ENCODE measurements around the gene DPP6.
"Not testable (repeated sequence)": the region's sequence is repeated elsewhere in the genome, so short reads cannot be mapped to it uniquely, and the experiment has no call there.

The DPP6 gene

DNA sequence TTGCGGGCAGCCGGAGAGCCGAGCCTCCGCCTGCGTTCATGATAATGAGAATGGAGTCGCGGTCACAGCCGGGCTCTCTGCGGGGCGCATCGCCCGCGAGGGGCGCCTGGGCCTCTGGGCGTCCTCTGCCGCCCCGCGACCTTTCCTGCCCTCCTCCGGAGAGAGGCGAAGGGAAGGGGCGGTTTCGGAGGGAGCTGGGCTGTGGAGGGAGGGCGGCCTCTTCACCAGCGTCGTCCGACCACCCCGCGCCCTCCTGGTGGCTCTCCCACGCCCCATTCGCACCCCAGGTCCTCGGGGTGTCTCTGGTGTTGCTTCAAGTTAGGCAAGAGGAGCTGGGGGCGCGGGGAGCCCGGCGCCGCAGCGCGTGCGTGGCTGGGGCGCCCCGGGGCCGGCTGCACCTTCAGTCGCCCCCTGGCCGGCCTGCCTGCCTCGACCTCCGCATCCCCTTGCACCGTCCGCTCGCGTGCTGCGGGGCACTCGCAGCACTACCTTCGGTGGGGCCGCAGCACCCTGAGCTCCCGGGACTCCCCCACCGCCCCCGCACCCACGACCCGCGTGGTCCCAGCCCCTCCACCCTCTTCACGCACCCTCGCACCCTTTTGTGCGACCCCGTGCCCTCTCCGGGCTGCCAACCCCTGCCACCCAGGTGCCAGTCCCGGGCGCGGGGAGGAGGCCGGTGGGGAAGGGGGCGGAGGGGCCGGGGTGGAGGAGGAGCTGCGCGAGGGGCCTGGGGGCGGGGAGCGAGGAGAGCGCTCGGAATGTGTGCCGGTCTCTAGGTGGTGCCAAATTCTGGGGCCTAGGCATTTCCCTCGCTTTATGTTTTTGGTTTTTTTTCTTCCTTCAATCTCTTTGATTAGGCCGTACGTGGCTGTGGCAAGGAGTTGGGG lies at the start of gene DPP6:
TSS of gene DPP6 (plus strand) at position 756 of the 887 bp plus-strand sequence.
- DNase-seq, result peak; percentile 42 to 51

DNA sequence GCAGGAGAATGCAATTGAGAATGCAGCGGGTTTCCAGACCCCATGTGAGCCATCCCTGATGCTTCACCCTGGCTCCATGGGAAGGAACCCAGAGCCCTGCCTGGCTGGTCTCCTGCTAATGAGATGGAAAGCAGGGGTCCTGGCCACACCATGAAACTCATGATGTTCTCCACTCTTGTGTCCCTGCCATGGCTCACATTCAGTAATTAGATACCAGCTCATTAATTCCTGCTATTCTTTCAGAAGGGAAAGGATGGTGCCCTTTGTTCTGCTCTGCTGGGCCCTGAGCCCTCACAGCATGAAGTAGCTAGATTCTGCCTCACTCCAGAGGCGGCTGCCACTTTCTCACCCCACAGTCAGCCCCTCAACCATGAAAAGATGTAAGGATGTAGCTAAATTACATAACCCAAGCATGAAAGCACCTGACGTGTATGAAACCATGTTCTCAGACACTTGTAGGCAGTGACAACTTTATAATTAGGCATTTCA lies 42.7 kb upstream of the DPP6 start:
- DNase-seq, result not testable (repeated sequence)

DNA sequence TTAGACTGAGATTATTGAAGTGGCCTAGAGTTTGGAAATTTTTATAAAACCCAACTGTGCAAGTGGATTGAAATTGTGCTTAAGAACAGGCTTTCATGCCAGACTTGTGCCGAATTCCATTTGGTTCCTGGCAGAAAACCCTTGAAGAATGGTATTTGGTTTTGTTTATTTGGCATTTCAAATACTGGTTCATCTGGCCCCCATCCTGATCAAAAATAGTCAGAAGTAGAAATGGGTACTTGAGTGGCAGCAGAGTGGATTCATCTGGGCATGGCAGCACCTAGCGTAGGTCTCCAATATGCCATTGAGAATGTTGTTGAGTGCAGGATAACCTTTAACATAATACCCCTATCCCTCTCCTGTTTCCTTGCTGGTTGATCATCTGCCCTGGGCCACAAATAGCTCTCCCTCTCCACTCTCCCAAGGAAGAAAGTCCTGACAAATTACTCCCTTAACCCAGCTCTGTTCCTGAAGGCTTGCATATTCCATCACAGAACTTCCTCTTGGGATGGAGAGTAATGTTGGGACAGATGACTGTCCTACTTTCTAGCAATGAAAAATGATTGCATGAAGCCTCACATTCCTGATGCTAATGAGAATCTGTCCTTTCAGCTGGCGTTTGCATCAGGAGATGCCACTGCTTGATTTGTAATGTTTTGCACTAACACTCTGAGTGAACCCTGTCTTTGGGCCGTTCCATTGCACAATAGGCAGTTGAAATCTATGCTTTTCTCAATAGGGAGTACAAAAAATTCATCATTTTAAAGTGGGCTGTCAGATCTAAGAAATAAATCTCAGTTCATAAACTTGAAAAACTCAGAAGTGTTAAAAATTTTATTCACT lies 41.3 kb upstream of the DPP6 start:
- DNase-seq, result not testable (repeated sequence)

DNA sequence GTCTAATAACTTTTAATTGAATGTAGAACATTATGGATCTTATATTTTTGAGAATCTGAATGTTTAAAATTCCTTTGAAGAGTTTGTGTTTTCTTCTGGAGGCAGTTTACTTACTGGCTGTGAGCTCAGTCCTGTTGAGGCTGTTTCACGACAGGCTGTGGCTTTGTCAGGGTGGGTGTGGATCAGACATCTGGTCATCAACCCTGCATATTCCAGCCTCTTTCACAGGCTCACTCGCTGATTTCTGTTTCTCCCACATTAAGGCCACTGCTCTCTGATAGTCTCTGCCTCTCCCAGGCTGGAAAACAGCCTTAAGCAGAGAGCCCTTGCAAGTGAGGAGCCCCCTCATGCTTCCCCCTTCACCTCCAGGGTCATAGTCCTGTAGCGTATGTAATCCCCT lies 39.4 kb upstream of the DPP6 start:
- DNase-seq, result not testable (repeated sequence)

DNA sequence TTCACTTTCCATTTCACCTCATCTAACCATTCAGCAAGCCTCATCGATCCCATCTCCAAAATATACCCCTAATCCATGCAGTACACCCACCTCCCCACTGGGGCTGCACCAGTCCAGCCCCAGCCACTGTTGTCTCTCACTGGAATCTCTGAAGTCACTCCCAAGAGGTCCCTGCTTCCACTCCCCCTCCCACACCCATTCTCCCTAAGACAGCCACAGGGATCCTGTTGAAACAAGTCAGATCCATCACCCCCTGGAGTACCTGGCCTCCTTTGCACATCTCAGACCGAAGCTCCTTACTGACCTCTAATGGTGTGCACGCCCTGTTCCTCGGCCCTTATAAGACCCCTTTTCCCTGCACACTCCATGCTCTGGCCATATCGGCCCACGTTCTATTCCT lies 36.6 kb upstream of the DPP6 start:
- not testable (repeated sequence) for DNase-seq

DNA sequence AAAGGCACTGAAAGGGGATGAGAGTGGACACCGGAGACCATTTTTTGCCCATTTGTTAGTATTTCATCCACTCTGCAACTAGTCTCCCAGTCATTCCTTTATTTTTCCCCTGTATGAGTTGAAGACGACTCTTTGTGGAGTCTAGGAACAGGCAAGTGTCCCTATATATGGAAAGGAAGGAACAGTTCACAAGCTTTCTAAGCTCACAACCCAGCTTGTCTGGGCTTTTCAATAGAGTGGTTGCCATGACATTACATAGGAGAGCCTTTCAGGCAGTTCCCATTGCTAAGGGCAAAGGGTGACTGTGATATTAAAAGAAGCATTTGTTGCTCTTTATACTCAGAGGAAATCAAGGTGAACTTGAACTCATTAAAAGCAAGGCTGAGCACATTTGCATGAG lies 33.8 kb upstream of the DPP6 start:
- DNase-seq, result not testable (repeated sequence)

DNA sequence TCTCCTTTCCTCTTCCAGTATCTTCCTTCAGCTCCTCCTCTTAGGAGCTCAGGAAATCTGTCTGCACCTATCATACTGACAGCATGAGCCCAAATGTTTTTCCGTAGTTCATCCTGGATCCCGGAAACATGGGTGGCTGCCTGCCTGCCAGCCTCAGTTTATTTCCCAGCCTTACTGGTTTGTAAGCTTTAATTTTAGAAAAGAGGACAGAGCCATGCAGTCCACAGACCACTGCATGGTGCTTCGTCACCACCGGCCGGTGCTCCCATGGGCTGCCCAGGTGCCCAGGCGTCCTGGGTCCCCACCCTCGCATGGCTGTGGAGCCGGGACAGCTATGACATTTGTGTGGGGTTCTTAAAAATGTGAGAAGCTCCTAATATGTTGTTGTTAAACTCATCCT lies 24.4 kb upstream of the DPP6 start:
- not testable (repeated sequence) for DNase-seq

DNA sequence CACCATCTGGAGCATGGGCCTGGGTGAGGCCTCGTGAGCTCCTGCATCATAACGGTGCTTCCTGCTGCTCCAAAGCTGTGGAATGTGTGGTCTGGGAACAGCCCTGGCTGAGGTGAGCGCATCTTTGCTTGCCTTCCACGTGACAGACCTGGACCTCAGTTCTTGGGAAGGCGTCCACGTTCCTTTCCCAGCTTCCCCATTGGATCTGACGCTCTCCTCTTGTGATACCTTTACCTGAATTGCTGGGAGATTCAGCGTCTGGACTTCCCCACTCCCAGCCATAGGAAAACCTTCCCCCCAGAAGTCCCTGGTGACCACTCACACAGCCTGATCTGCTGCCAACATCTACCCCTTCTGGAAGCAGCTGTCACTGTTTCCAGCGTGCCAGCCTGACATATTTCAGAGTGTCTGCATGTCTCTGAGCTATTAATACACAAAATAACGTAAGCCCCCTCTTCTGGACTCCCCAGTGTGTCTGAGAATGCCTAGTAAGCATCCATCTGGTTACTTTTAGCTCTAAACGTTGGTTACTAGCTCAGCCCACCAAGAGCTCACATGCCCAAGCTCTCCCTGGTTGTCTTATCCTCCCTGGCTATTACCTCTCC lies 21.6 kb upstream of the DPP6 start:
- DNase-seq, result not testable (repeated sequence)

DNA sequence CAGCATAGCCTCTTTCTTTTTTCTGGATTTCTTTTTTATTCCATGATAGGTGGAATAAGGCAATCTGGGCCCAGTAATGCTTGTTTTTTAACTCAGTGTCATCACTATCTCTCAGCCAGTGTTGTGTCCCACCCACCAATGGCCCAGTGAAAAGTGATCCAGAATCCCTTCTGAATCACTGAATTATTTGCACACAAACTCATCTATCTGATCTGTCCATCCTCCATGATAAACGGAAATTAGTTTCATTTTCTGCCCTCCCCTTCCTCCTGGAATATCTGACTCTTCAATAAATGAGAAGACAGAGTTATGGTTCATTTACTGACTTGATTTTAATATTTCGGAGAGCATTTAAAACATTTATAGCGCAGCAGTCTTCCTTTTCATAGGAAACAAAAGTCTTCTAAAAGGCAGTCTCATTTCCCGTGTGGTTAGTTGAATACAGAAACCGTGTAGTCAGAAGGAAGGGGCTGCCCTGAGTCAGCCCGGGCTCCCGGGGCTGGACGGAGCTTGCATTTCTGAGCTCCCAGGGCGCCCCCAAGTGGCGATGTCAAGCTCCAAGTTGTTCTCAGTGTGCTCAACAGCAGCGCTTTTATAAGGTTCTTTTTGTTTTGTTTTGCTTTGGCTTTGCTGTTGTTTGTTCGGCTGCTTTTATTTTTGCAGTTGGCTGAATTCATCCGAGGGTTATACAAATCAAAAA lies 12.6 kb upstream of the DPP6 start:
- not testable (repeated sequence) for DNase-seq

DNA sequence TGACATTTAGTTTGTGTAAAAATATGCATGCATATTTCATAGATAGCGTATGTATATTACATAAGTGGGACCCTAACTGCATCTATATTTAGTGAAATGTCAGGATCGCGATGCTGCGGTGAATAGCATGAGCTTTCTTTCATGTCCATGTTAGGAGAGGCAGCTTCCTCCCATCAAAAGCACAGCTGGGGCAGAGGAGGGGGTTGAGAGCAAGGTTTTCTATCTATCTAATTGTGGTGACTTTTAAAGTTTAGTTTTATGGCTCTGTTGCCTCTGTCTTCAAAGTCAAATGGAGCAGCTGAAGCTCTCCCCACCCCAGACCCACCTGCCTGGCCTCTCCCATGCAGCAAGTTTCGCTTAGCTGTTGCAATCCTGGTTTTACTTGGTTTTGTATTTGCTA lies 1.8 kb upstream of the DPP6 start:
- DNase-seq, result not testable (repeated sequence)

DNA sequence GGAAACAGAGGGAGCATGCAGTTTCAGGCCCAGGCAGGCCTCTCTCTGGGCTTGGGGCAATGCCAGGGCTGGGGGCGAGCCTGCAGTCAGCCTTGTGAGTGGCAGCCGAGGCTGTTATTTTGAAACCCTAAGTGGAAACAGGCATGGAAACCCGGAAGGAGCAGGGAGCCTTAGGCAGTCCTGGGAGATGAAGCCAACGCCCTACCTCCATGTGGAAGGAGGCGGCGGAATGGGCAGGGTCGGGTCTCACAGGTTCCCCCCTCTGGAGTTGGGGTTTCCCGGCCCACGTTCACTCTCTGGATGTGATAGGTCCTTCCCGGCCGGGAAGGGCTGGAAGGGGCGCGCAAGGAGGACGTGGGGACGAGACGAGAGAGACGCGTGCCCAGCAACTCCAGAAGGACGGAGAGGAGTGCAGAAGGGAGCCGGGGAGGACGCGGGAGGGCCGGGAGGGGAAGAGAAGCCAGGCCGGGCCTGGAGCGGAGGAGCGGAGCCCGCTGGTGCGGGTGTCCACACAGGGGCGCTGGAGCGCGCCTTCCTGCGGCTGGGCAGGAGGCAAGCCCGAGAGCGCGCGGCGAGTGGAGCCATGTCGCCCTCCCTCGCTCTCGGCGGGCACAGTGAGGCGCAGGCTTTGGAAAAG lies 1.1 kb upstream of the DPP6 start:
- peak; percentile 22 to 47 for DNase-seq

DNA sequence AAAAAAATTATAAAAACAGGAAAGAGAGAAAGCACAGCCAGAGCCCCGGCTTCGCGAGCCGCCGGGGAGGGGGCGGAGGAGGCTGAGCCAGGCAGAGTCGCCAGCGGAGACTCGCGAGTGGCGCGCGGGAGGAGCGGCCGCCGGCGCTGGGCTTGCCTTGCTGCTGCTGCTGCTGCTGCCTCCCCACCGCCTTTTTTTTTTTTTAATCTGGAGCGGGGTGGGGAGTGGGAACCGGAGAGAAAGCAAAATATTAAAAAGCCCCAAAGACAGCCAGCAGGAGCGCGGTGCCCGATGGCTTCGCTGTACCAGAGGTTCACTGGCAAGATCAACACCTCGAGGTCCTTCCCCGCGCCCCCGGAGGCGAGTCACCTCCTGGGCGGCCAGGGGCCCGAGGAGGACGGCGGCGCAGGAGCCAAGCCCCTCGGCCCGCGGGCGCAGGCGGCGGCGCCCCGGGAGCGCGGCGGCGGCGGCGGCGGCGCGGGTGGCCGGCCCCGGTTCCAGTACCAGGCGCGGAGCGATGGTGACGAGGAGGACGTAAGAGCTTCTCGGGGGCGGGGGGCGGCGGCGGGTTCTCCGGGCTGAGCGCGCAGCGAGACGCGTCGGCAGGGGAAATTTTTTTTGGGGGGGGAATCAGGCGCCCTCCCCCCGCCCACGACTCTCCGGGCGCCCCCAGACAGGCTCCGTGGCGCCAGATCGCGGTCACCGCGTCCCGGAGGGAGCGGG lies 493 bp downstream of the DPP6 start:
- DNase-seq, result peak in 1 of 2 experiments; percentile 51

DNA sequence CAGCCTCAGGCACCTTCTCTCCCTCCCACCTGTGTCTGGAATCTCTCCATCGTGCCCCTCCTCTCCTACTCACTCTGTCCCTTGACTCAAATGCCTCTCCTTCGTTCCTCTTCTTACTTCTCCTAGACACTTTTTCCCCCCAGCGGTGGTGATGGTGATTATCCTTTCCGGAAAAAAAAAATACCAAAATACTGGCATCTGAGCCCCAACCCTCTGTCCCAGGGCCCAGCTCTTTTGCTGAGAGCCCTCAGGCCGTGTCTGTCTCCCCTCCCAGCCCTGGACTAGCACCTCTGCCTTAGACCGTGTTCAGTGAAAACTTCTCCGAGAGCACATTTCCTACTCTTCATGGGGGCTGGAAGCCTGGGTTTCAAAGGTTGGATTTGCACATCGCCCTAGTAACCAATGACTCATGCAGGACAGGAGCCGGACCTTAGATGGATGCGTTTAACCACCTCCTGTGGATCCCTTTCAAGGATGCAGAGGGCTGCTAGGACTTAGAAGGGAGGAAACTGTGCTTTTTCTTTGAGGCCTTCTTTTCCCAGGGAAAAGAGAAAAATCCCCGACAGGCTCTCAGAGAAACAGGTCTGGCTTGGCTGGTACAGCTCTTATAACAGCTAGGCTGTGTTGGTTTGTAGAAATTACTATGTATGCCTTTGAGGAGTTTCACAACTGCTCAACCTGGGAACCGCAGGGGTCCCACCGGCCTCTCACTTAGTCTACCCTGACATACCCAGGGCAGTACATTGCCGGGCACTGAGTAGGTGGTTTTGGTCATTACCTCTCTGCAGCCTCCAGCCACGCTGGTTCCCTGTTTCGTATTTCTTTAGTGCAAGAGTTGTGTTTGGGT lies 1.5 kb downstream of the DPP6 start:
- DNase-seq, result not testable (repeated sequence)

DNA sequence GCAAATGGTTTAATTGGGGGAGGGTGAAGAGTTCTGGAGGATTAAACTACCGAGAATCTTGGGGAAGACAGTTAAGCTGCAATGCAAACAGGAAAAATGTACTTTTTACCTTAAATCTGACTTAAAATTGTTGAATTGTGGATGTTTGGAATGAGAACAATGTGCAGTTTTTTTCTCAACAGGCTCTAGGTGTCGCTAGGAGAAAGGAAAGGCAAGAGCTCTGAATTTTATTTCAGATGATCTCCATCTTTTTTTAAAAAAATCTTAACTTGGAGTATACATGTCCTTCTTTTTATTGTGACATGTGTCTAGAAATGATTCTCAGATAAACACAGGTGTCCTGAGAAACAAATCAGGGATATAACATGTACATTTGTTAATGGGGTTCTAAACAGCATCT lies 2.5 kb downstream of the DPP6 start:
- DNase-seq, result not testable (repeated sequence)

DNA sequence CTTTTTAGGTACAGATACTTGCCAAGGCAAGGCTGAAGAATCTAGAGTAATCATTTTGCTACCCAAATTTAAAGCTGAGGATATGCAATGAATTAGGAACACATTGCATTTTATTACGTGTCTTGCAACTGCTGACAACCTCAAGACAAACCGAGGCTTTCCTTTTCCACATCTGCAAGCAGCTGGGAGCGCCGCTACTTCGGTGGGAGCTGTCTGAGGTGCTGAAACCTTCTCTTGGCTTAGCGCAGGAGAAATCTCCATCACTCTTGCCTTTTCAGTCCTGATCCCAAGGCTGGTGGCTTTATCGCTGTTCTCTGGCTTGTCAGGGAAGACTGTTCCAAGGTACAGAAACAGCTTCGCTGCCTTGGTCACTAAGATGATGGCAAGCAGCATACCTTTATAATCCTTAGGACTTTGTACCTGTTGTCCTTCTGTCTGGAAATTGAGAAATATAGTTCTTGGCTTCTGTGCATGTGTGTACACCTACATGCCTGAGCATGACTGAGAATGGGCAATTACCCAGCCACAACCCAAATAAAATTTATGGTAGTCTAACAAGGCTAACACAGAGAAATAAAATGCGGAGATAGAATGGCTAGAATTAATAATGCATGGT lies 3.4 kb downstream of the DPP6 start:
- DNase-seq, result not testable (repeated sequence)

DNA sequence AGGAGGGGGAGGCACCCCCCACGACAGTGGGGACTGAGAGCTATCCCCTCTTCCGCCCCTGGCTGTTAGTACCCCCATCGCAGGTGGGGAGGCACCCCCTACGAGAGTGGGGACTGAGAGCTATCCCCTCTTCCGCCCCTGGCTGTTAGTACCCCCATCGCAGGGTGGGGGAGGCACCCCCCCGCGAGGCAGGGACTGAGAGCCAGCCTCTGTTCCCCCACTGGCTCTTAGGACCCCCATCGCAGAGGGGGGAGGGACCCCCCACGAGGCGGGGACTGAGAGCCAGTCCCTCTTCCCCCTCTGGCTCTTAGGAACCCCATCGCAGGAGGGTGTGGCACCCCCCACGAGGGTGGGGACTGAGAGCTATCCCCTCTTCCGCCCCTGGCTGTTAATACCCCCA lies 6.6 kb downstream of the DPP6 start:
- DNase-seq, result not testable (repeated sequence)

DNA sequence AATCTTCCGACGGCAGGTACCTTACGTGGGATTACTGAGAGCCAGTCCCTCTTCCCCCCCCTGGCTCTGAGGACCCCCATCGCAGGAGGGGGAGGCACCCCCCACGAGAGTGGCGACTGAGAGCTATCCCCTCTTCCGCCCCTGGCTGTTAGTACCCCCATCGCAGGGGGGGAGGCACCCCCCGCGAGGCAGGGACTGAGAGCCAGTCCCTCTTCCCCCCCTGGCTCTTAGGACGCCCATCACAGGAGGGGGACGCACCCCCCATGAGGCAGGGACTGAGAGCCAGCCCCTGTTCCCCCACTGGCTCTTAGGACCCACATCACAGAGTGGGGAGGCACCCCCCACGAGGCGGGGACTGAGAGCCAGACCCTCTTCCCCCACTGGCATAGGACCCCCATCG lies 8.4 kb downstream of the DPP6 start:
- not testable (repeated sequence) for DNase-seq

DNA sequence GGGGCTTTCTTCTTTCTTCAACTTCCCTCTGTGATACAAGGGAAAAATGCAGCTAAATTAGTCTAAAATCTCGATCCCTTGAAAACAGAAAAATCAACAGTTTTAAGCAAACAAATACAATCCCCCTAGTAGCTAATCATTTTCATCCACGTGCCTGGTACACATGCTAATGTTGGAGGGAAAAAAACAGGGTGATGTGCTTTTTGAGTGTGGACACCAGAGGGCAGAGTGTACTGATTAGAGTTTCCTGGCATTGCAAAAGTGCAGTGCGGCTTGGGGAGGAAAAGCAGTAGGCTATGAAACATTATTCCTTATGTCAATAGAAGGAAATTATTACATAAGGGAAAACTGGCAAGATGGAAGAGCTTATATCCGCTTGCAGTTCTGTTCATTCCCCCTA lies 19.6 kb downstream of the DPP6 start:
- peak; percentile 29 to 41 for DNase-seq

DNA sequence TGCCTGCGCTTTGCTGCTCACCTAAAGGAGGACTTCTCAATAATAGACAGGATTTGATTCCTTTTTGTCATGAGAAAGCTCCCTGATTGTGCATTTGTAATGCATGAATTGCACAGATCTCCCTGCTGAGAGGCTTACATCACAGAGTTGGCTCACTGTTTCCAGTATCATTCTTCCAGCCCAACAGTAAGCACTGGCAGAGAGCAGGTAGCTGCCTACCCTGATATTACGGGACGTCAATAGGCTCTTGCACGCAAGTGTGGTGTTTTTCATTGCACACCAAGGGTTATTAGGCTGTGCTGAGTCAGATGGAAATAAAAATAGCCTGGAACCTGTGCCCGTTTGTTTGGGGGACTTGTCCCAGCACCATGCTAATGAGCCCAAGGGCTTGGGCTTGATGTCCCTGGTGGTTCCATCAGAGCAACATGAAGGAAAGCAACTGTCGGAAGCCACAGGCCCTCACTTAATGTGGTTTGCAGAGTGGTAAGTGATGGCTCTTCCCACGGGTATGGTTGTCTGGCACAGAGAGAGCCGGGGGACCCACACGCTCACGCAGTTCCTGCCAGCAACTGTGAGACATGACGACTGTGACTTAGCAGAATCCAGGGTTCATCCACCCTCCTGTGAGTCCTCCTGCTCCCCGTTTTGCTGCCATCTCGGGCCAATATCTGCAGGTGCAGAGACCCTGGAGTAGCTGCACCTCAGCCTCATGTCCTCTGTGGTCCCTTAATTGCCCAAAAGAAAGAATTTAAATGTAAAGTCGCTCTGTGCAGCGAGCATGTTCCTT lies 20.4 kb downstream of the DPP6 start:
- not testable (repeated sequence) for DNase-seq

Measured in NCI-H1930 (cell line).